ENCODE results near the gene TMEM229B.

TMEM229B gene

GRCh38 chr14:67421356-67422224 is 66.9 kb downstream of the TMEM229B start:
- DNase-seq (ENCODE audit: low read depth): no peak

Measured in activated T-helper 1 cell treated with Interleukin-2 at 50 U/mL for 16 hours (primary cell).